ENCODE measurements around the gene CGNL1.

CGNL1 gene

GRCh38 chr15:57337868-57338411, 38.4 kb upstream of the CGNL1 start:
- peak; percentile 51 for DNase-seq (ENCODE audit: low read depth)
- H3K4me3 ChIP-seq (ENCODE audit: control insufficient read depth, low read depth, low read length), result no peak overlapping the region
- TF ChIP-seq, protein P1, sequence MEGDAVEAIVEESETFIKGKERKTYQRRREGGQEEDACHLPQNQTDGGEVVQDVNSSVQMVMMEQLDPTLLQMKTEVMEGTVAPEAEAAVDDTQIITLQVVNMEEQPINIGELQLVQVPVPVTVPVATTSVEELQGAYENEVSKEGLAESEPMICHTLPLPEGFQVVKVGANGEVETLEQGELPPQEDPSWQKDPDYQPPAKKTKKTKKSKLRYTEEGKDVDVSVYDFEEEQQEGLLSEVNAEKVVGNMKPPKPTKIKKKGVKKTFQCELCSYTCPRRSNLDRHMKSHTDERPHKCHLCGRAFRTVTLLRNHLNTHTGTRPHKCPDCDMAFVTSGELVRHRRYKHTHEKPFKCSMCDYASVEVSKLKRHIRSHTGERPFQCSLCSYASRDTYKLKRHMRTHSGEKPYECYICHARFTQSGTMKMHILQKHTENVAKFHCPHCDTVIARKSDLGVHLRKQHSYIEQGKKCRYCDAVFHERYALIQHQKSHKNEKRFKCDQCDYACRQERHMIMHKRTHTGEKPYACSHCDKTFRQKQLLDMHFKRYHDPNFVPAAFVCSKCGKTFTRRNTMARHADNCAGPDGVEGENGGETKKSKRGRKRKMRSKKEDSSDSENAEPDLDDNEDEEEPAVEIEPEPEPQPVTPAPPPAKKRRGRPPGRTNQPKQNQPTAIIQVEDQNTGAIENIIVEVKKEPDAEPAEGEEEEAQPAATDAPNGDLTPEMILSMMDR (conservative IDR thresholded peaks at IDR 0.05; ENCODE audit: control insufficient read depth, insufficient read depth, low read depth, low read length), result peak; percentile 20

DNA sequence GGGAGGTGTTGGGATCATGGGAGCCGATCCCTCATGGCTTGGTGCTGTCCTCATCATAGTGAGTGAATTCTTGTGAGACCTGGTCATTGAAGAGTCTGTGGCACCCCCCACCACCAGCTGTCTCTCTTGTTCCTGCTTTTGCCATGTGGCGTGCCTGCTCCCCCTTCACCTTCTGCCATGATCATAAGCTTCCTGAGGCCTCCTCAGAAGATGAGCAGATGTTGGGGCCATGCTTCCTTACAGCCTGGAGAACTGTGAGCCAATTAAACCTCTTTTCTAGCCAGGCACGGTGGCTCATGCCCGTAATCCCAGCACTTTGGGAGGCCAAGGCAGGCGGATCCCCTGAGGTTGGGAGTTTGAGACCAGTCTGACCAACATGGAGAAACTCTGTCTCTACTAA, 37.0 kb upstream of the CGNL1 start:
- TF ChIP-seq, protein P1 (conservative IDR thresholded peaks at IDR 0.05; ENCODE audit: control insufficient read depth, insufficient read depth, low read depth, low read length), result no peak
- no peak for DNase-seq (ENCODE audit: low read depth)
- H3K4me3 ChIP-seq (ENCODE audit: control insufficient read depth, low read depth, low read length), result no peak overlapping the region

DNA sequence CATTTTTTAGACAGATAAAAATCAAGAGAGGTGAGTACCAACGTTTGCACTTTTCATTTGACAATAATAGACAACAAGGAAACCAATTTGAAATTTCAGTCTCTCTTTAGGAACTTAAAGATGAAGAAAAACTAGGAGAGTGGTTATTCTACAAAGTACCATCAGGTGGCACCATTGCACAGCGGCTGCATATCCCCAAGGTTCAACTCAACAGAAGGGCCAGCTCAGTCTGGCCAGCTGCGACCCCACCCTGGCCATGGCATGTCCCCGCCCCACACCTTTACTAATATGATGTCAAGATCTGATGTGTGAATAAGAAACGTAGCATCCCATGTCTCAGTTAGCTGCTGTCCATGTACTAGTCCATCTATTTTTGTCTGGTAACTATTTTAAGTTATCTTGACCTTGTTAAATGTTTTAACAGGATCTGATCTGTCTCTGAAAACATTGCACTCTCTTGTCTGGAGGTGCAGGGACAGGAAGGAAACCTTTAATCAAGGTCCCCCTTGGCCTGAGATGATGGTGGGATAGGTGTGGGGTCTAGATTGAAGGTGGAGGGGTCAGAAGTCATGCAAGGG, 35.5 kb upstream of the CGNL1 start:
- TF ChIP-seq, protein P1 (conservative IDR thresholded peaks at IDR 0.05; ENCODE audit: control insufficient read depth, insufficient read depth, low read depth, low read length), result peak; percentile 85
- H3K4me3 ChIP-seq (ENCODE audit: control insufficient read depth, low read depth, low read length), result no peak overlapping the region
- DNase-seq (ENCODE audit: low read depth), result peak; percentile 67

- no peak overlapping the region for H3K4me3 ChIP-seq (ENCODE audit: control insufficient read depth, low read depth, low read length)
- no peak for DNase-seq (ENCODE audit: low read depth)
- TF ChIP-seq, protein P1 (conservative IDR thresholded peaks at IDR 0.05; ENCODE audit: control insufficient read depth, insufficient read depth, low read depth, low read length), result no peak
Measured at GRCh38 chr15:57343048-57343447, 33.3 kb upstream of the CGNL1 start.

DNA sequence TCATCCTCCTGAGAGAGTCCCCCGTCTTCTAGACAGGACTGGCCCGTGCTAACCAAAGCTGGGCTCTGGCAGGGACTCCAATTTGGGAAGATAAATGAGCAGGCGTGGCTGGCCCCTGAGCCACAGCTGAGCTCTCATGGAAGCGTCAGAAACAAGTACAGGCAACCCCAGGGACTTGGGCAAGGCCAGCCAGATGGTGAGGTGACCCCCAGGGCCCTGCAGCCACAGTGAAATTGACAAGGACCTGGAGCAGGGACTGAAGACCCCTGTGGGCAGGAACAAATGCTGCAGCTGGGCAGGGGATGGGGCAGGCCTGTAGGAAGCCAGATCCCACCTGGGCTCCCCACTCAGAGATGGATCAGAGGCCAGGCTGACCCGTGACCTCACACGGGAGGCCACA, 32.8 kb upstream of the CGNL1 start:
- DNase-seq (ENCODE audit: low read depth), result no peak
- TF ChIP-seq, protein P1 (conservative IDR thresholded peaks at IDR 0.05; ENCODE audit: control insufficient read depth, insufficient read depth, low read depth, low read length), result no peak
- H3K4me3 ChIP-seq (ENCODE audit: control insufficient read depth, low read depth, low read length), result no peak overlapping the region

DNA sequence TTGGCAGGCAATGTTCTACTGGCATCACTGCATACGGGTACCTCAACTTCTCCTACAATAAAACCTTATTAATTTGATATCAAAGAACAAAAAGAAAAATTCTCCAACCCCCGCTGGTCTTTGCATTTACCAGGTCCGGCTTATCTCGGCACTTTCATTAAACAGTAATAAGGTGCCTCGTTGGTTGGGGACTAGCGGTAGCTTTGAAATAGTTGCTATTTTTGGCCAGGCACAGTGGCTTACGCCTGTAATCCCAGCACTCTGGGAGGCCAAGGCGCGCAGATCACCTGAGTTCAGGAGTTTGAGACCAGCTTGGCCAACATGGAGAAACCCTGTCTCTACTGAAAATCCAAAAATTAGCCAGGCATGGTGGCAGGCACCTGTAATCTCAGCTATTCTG, 32.0 kb upstream of the CGNL1 start:
- DNase-seq (ENCODE audit: low read depth), result no peak
- no peak overlapping the region for H3K4me3 ChIP-seq (ENCODE audit: control insufficient read depth, low read depth, low read length)
- TF ChIP-seq, protein P1 (conservative IDR thresholded peaks at IDR 0.05; ENCODE audit: control insufficient read depth, insufficient read depth, low read depth, low read length), result no peak
